ENCODE measurements around the gene SPOCD1. TPM values are rescaled to one million over a fixed set of nuclear protein-coding genes. Genes with fewer than 3 reads are reported as not detected.
A peak's percentile ranks its signal among the peaks of the same experiment; 100 is the strongest.

SPOCD1 gene
- total RNA-seq, 1 donor from 2014 or later, result 28.0 TPM

DNA sequence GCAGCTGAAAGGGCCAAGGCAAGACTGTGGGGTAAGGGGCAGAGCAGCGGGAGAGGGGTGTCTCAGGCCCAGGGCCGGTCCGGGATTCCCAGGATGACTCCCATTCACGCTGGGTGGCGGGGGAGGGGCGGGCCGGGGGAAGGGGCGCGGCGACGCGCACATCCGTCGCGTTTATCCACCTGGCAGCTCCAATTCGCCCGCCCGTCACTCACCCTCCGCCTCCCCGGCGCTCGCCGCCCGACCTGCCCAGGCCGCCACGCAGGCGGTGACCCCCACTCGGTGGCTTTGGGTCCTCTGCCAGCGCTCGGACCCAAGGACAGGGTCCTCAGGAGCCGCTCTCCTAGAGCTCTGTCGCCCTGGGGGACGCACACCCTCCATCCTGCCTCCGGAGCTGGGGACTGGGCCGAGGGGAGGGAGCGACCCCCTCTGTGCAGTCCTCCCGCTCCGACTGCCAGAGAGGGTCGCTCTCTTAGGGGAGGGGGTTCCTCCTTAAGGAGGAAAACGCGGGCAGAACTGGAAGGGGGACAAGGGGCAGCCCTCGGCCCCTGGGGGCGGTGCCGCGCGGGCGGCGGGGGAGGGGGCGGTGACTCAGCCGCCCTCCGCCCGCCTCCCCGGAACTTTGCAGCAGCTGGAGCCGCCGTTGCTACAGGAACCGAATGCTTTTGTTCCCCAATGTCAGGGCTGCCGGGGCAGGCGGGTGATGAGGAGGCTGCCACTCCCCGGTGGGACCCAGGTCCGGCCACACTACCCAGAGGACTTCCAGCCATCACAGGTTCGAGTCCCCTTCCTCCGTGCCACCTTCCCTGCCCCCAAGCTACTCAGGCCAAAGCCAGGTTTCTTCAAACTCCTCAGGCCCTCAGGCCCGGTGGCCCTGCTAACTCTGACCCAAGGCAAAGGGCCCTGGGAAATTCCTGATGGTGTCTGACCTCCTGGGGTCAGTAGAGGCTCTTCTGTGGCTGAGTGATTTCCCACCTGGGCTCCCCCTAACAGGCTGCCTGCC lies 55.1 kb downstream of the SPOCD1 start:
- no peaks in the 10 kb centered on the region for H3K36me3 Mint-ChIP-seq (ENCODE audit: low read depth, unreplicated experiment)

DNA sequence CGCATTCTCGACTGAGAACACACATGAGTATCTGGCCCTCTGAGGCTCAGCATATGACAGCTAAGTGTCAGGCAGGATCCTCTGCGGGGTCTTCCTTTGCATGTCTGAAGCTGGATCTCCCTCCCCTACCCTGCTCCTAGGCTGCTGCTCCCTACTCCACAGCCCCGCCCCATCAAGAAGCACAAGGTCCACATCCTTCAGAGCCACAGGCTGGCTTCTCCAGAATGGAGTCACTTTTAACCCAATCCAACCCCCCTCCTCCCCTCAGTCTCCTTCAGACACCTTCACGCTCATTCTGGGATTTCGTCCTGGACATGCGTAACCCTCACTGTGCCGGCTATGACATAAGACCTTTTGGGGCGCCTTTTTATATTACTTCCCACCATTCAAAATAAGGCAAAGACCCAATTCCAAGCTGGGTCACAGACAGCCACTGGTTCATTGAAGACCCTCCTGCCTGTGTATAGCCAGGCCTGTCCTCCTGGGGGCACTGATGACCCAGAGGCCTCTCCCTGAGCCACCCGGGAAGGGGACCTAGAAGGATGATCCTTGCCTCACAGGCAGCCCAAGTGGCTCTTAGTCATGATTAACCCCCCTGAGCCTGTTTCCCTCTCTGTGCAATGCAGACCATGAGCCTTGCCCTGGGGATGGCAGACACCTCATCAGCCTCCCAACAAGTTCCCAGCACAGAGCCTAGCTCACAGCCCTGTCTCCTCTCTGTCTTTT lies 56.4 kb downstream of the SPOCD1 start:
- H3K9me3 Mint-ChIP-seq (ENCODE audit: unreplicated experiment), result no peaks in the 10 kb centered on the region
- no peaks in the 10 kb centered on the region for H3K9me3 ChIP-seq (ENCODE audit: insufficient read depth, low read depth, low read length)
- H2AFZ ChIP-seq (ENCODE audit: low read depth, low read length), result no peak overlapping the region
- H3K27ac Mint-ChIP-seq (ENCODE audit: unreplicated experiment), result peak overlapping the region; percentile 5
- no peaks in the 10 kb centered on the region for H3K27me3 ChIP-seq (ENCODE audit: insufficient read depth, low read length)
- FAIRE-seq, result no peak
- DNase-seq (ENCODE audit: low read depth), result no peak
- H3K4me3 Mint-ChIP-seq (ENCODE audit: unreplicated experiment), result peak overlapping the region; percentile 79
- H3K36me3 Mint-ChIP-seq (ENCODE audit: low read depth, unreplicated experiment), result peaks cover 4% of the 10 kb centered on the region
- peaks cover 8% of the 10 kb centered on the region for H3K79me2 ChIP-seq (ENCODE audit: insufficient read depth, low read length)
- H3K4me3 ChIP-seq (ENCODE audit: insufficient read depth, low read depth, low read length), result no peak overlapping the region
- peak overlapping the region; percentile 93 for H3K4me2 ChIP-seq (ENCODE audit: low read length)
- no peak overlapping the region for H3K27ac ChIP-seq (ENCODE audit: low read depth, low read length)
- H3K9ac ChIP-seq (ENCODE audit: low read length), result peak overlapping the region; percentile 79
- peaks cover 29% of the 10 kb centered on the region for H3K4me1 Mint-ChIP-seq (ENCODE audit: low read depth, unreplicated experiment)
- H3K27me3 Mint-ChIP-seq (ENCODE audit: low read depth, unreplicated experiment), result no peaks in the 10 kb centered on the region
- no peaks in the 10 kb centered on the region for H3K36me3 ChIP-seq (ENCODE audit: insufficient read depth, low read length)
- H3K4me1 ChIP-seq (ENCODE audit: insufficient read depth, low read length), result peaks cover 41% of the 10 kb centered on the region
- peaks cover 12% of the 10 kb centered on the region for H4K20me1 ChIP-seq (ENCODE audit: insufficient read depth, low read length)
- no peak for TF ChIP-seq EZH2 (IDR thresholded peaks at IDR 0.05; ENCODE audit: insufficient read depth, low read length)
- TF ChIP-seq, protein P1, sequence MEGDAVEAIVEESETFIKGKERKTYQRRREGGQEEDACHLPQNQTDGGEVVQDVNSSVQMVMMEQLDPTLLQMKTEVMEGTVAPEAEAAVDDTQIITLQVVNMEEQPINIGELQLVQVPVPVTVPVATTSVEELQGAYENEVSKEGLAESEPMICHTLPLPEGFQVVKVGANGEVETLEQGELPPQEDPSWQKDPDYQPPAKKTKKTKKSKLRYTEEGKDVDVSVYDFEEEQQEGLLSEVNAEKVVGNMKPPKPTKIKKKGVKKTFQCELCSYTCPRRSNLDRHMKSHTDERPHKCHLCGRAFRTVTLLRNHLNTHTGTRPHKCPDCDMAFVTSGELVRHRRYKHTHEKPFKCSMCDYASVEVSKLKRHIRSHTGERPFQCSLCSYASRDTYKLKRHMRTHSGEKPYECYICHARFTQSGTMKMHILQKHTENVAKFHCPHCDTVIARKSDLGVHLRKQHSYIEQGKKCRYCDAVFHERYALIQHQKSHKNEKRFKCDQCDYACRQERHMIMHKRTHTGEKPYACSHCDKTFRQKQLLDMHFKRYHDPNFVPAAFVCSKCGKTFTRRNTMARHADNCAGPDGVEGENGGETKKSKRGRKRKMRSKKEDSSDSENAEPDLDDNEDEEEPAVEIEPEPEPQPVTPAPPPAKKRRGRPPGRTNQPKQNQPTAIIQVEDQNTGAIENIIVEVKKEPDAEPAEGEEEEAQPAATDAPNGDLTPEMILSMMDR (IDR thresholded peaks at IDR 0.05; ENCODE audit: insufficient read depth, low read depth, low read length), result no peak

More for the DNA sequence above, 55.1 kb downstream of the SPOCD1 start:
- Histone ChIP-seq H3K9me3 (ENCODE audit: insufficient read depth, low read depth, low read length) (no peaks in the 10 kb centered on the region), H2AFZ (ENCODE audit: low read depth, low read length) (peak overlapping the region; percentile 88), H3K9ac (ENCODE audit: low read length) (peak overlapping the region; percentile 79), H3K4me3 (ENCODE audit: insufficient read depth, low read depth, low read length) (peak overlapping the region; percentile 58), H3K4me2 (ENCODE audit: low read length) (peak overlapping the region; percentile 93), H3K79me2 (ENCODE audit: insufficient read depth, low read length) (peaks cover 8% of the 10 kb centered on the region), H3K27me3 (ENCODE audit: insufficient read depth, low read length) (no peaks in the 10 kb centered on the region), H3K4me1 (ENCODE audit: insufficient read depth, low read length) (peaks cover 45% of the 10 kb centered on the region), H3K27ac (ENCODE audit: low read depth, low read length) (peak overlapping the region; percentile 51), H3K36me3 (ENCODE audit: insufficient read depth, low read length) (no peaks in the 10 kb centered on the region), H4K20me1 (ENCODE audit: insufficient read depth, low read length) (peaks cover 19% of the 10 kb centered on the region)
- no peak for FAIRE-seq
- peak overlapping the region; percentile 79 for H3K4me3 Mint-ChIP-seq (ENCODE audit: unreplicated experiment)
- H3K9me3 Mint-ChIP-seq (ENCODE audit: unreplicated experiment), result no peaks in the 10 kb centered on the region
- peaks cover 3% of the 10 kb centered on the region for H3K27me3 Mint-ChIP-seq (ENCODE audit: low read depth, unreplicated experiment)
- H3K4me1 Mint-ChIP-seq (ENCODE audit: low read depth, unreplicated experiment), result peaks cover 24% of the 10 kb centered on the region
- TF ChIP-seq, protein P1 (IDR thresholded peaks at IDR 0.05; ENCODE audit: insufficient read depth, low read depth, low read length), result no peak
- TF ChIP-seq EZH2 (IDR thresholded peaks at IDR 0.05; ENCODE audit: insufficient read depth, low read length), result no peak
- peak overlapping the region; percentile 81 for H3K27ac Mint-ChIP-seq (ENCODE audit: unreplicated experiment)
- peak; percentile 41 for DNase-seq (ENCODE audit: low read depth)
